OCI-LY3 (cell line): ENCODE data around the gene ZNF184.

Source experiments
- H2AFZ ChIP-seq: fragments of 200-600, 300-600 bp; shearing (Covaris generic); 2 replicates; pipeline ENCODE4 v1.6.0; 2014; ENCODE audit warnings: antibody characterized with exemption, low read depth, low read length
- H3K27ac ChIP-seq: fragments of 200-600, 300-600 bp; sonication (generic); 2 replicates; pipeline ENCODE4 v1.5.1; 2014; ENCODE audit warnings: mild to moderate bottlenecking, low read length, moderate library complexity, mixed read lengths
- H3K27me3 ChIP-seq: fragments of 200-600, 300-600 bp; sonication (generic); 2 replicates; pipeline ENCODE4 v1.6.1; 2014; ENCODE audit warnings: low read depth, low read length, mixed read lengths
- H3K36me3 ChIP-seq: fragments of 200-600, 300-600 bp; sonication (generic); replicated peaks from 2 replicates; pipeline ENCODE3; 2014; ENCODE audit warnings: low read depth, low read length, mixed read lengths
- H3K4me1 ChIP-seq: fragments of 300-600, 200-600 bp; sonication (generic); 2 replicates; pipeline ENCODE4 v1.6.1; 2014; ENCODE audit warnings: low read length, mixed read lengths
- H3K4me2 ChIP-seq: fragments of 200-600, 300-600 bp; sonication (generic); 2 replicates; pipeline ENCODE4 v1.6.1; 2014; ENCODE audit warnings: low read length, mixed read lengths
- H3K4me3 ChIP-seq: fragments of 300-600, 200-600 bp; sonication (generic); 2 replicates; pipeline ENCODE4 v1.5.1; 2014; ENCODE audit warnings: antibody characterized with exemption, mild to moderate bottlenecking, low read length, moderate library complexity
- H3K79me2 ChIP-seq: fragments of 300-600, 200-600 bp; shearing (Covaris generic); 2 replicates; pipeline ENCODE4 v1.6.1; 2014; ENCODE audit warnings: mild to moderate bottlenecking, low read length, mixed read lengths
- H3K9ac ChIP-seq: fragments of 300-600, 200-600 bp; shearing (Covaris generic); 2 replicates; pipeline ENCODE4 v1.6.0; 2014; ENCODE audit warnings: mild to moderate bottlenecking, low read length, moderate library complexity
- H3K9me3 ChIP-seq: fragments of 200-600, 300-600 bp; shearing (Covaris generic); 2 replicates; pipeline ENCODE4 v1.6.1; 2014; ENCODE audit warnings: low read length, mixed read lengths; ENCODE audit not compliant: insufficient read depth
- H4K20me1 ChIP-seq: fragments of 200-600, 300-600 bp; sonication (generic); 2 replicates; pipeline ENCODE4 v1.6.1; 2016; ENCODE audit warnings: low read length, mixed read lengths; ENCODE audit not compliant: insufficient read depth
- CTCF ChIP-seq: fragments of 200-600, 300-600 bp; sonication (generic); IDR thresholded peaks from 2 replicates; pipeline ENCODE4 v1.5.1; 2014; ENCODE audit warnings: antibody characterized with exemption, low read length, low read depth
- EZH2phosphoT487 ChIP-seq: fragments of 200-600 bp; shearing (Covaris generic); IDR thresholded peaks from 2 replicates; pipeline ENCODE4 v1.6.1; 2018; ENCODE audit warnings: antibody characterized with exemption, mixed run types, low read depth

The ZNF184 gene

DNA sequence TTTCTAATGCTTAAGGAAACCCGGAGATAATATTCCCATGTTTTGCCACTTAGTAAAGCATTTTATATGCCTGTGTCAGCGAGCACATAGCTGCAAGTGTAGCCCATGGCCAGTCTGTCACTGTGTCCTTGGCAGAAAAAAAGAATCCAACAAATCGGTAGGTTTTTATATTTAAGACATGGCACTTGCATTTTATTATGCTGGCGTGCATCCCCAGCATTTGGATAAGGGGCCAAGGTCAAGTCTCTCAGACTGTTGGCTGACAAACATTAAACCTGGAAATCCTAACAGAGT, 1.2 kb upstream of the ZNF184 start:
- Histone ChIP-seq H3K4me1 (peaks cover 27% of the 10 kb centered on the region), H3K79me2 (peaks cover 11% of the 10 kb centered on the region), H4K20me1 (no peaks in the 10 kb centered on the region), H3K4me2 (no peak overlapping the region), H3K9me3 (no peaks in the 10 kb centered on the region), H2AFZ (no peak overlapping the region), H3K9ac (no peak overlapping the region), H3K27ac (no peak overlapping the region), H3K36me3 (peaks cover 18% of the 10 kb centered on the region), H3K4me3 (no peak overlapping the region), H3K27me3 (no peaks in the 10 kb centered on the region)
- TF ChIP-seq EZH2phosphoT487 (no peak), CTCF (no peak)

DNA sequence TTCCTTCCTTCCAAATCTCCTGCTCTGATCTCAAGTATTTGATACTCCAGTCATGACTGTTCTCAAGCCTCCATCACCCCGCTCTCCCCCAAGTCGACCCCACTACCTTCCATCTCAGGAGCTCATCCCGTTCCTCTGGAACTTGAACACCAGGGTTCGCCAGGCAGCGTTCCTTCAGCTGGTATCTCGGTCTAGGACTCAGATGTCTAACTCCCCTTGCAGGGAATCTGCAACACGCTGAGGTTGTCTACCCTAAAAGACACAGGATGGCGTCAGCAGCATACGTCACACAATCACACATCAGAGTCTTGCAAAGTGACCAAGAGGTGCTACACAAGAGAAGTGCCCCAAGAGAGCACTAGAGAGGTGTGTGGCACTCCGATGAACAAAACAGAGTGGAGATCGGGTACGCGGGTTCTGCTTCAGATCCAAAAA, 706 bp downstream of the ZNF184 start:
- Histone ChIP-seq H3K79me2 (peaks cover 11% of the 10 kb centered on the region), H3K27ac (peak overlapping the region; percentile 77)

GRCh38 chr6:27471365-27472115, 1.4 kb downstream of the ZNF184 start:
- H3K36me3 ChIP-seq = peaks cover 40% of the 10 kb centered on the region
- H3K27me3 ChIP-seq = no peaks in the 10 kb centered on the region
- H3K27ac ChIP-seq = no peak overlapping the region
- peak overlapping the region; percentile 81 for H3K4me3 ChIP-seq
- no peaks in the 10 kb centered on the region for H4K20me1 ChIP-seq
- no peak for TF ChIP-seq EZH2phosphoT487
- no peak for TF ChIP-seq CTCF
- H2AFZ ChIP-seq = no peak overlapping the region
- H3K9me3 ChIP-seq = no peaks in the 10 kb centered on the region
- peaks cover 22% of the 10 kb centered on the region for H3K4me1 ChIP-seq
- H3K9ac ChIP-seq = peak overlapping the region; percentile 82
- H3K4me2 ChIP-seq = peak overlapping the region; percentile 99
- H3K79me2 ChIP-seq = peaks cover 11% of the 10 kb centered on the region

More for the DNA sequence above, 706 bp downstream of the ZNF184 start:
- Histone ChIP-seq H3K4me2 (peak overlapping the region; percentile 99), H3K9me3 (no peaks in the 10 kb centered on the region), H4K20me1 (no peaks in the 10 kb centered on the region), H3K27me3 (no peaks in the 10 kb centered on the region), H2AFZ (peak overlapping the region; percentile 12; the same call in 1 of the 2 replicates), H3K36me3 (peaks cover 33% of the 10 kb centered on the region), H3K4me3 (peak overlapping the region; percentile 81), H3K4me1 (peaks cover 27% of the 10 kb centered on the region), H3K9ac (peak overlapping the region; percentile 82)
- no peak for TF ChIP-seq CTCF
- TF ChIP-seq EZH2phosphoT487 = no peak

DNA sequence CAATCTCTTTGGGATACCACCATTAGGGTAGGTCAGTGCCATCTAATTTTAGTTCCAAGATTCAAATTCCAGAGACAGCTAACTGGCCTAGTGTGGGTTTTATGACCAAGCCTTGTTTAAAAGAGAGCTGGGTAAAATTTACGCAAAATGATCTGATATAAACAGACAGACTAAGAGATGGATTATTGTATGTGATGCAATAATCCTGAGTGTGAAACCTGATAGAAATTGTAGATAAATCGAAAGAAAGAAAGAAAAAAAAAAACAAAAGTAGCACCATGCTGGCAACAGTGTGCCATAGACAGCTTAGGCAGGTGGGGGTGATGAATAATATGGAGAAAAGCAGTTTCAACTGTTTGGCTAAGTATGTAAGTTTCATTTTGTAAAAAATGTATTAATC, 2.9 kb downstream of the ZNF184 start:
- Histone ChIP-seq H3K36me3 (peaks cover 50% of the 10 kb centered on the region), H3K9ac (no peak overlapping the region), H3K4me3 (no peak overlapping the region), H3K27ac (no peak overlapping the region), H3K27me3 (no peaks in the 10 kb centered on the region), H3K79me2 (peaks cover 11% of the 10 kb centered on the region), H3K4me1 (peaks cover 22% of the 10 kb centered on the region), H3K9me3 (no peaks in the 10 kb centered on the region), H2AFZ (no peak overlapping the region), H4K20me1 (no peaks in the 10 kb centered on the region), H3K4me2 (no peak overlapping the region)
- no peak for TF ChIP-seq CTCF
- TF ChIP-seq EZH2phosphoT487 = no peak
